WI38 (cell line): ENCODE data around the gene TBC1D24.

Experiments used
- H3K4me3 ChIP-seq: 2 replicates; pipeline ENCODE4 v1.5.1; 2011; ENCODE audit warnings: low read depth, mild to moderate bottlenecking, control low read depth, low read length
- CTCF ChIP-seq: IDR thresholded peaks from 2 replicates; pipeline ENCODE4 v1.5.1; 2012; ENCODE audit warnings: low read depth, mild to moderate bottlenecking, control low read depth, low read length

The TBC1D24 gene

GRCh38 chr16:2466667-2467527 lies 8.0 kb upstream of the TBC1D24 start:
- no peak for TF ChIP-seq CTCF
- peak overlapping the region; percentile 51; the same call in 1 of the 2 replicates for H3K4me3 ChIP-seq

DNA sequence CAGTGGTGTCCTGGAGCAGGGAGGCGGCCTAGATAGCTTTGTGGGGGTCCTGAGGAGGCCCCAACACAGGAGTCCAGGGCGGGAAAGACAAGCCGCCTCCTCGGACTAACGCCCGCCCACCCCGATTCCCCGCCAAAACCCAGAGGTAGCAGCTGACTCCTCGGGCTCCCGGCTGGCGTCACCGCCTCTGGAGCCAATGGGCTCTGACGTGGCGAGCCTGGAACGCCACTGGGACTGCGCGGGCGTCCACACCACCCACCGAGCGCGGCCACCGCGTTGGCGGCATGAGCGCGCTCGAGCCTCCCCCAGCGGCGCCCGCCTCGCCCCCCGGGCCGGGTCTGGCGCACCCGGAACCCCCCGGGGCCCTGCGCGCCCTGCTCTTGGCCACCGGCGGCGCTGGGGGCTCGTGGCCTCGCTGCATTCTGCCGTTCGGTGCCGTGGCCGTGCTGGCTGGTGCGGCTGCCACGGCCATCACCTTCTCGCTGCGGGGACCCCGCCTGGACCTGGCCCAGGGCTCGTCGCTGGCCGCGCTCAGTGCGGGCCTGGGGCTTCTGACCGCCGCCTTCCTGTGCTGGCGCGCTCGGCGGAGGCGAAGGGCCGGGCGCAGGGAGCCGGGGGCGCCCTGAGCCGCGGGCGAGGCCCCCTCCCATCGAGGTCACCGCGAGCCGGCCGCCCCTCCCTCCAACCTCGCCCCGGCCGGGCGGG lies 7.2 kb upstream of the TBC1D24 start:
- peak overlapping the region; percentile 51 for H3K4me3 ChIP-seq
- TF ChIP-seq CTCF: no peak

DNA sequence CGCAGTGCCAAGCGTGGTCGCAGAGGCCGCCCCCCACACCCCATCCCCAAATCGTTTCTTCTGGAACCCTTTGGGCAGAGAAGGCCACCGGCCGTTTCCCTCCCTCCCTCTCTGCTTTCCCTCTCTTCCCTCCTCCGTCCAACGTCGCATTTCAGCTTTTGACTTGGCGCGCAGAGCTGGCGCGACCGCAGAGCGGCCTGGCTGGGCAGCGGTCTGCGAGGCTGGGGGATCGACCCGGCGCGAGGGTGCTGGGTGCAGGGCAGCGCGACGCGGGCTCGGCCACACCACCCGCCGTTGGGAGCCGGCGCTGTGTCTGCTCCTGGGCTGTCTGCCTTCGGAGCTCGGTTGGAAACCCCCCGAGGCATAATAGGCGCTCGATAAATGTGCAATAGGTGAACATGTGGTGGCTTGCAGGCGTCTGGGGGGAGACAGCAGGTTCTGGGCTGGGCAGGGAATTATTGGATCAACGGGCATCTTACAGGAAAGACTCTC lies 6.6 kb upstream of the TBC1D24 start:
- TF ChIP-seq CTCF: no peak
- peak overlapping the region; percentile 51 for H3K4me3 ChIP-seq

- TF ChIP-seq CTCF: no peak
Measured at GRCh38 chr16:2468725-2469398, 6.1 kb upstream of the TBC1D24 start.

DNA sequence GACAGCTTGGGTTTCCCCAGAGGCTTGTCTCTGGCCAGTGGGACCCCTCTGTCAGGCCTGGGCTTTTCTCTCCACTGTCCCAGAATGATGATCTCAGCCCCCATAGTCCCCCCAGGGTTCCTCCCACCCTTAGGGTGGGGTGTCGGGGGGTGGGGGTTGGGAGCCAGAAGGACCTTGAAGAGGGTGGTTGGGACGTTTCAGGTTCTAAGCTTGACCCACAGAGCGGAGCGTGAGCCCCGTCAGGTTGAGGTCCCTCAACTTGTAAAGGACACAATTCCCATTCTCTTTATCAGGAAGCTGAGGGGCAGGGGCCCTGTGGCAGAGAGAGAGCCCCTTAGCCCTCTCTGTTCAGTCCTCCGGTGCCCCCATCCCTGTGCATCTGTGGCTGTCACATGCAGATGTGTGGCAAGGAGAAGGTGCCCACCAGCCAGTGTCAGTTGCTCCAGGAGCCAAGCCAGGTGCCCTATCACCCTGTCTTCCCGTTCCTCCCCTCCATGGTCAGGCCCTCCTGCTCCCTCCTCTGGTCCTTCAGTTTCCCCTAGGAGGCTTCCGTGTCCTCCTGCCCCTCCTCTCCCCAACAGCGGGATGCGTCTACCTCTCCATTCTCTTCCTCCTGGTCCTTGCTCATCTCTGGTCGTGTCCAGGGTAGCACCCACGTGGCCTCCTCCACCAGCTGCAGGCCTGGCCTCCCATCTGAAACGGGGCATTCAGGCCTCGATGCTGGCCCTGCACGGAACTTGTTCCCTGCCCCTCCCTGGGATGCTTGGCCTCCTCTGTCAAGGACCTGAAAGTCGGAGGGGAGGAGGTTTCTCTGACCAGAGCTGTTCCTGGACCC lies 5.3 kb upstream of the TBC1D24 start:
- TF ChIP-seq CTCF: no peak
- no peak overlapping the region for H3K4me3 ChIP-seq

More at GRCh38 chr16:2468725-2469398, 6.1 kb upstream of the TBC1D24 start:
- H3K4me3 ChIP-seq: peak overlapping the region; percentile 51

DNA sequence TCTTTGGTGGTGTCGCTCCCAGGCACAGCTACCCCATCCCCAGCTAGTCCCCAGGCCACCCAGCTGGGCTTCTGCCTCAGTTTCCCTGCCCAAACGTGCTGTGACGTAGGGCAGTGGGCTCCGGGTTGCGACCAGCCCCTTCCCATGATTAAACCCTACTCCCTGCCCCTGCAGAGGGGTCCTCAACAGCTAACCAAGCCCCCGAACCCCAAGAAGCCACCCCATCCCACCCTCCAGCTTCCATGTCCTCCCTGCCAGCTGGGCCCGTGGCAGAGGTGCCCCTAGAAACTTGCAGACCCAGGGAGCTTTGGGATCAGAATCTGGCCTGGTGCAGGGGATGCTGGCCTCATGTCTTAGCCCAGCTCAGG lies 4.7 kb upstream of the TBC1D24 start:
- no peak for TF ChIP-seq CTCF
- H3K4me3 ChIP-seq: no peak overlapping the region
